T47D (cell line): ENCODE measurements around the gene RAB3IL1.

Experiments
- DNase-seq, 2 experiments: peaks; one replicate each; pipeline versions ENCODE4 v3.0.0 to v3.0.0-alpha.2; 2011 to 2012; ENCODE audit warnings: low read depth in 1 of 2, low spot score in 1 of 2
- JUND ChIP-seq: IDR thresholded peaks from 2 replicates; pipeline ENCODE4 v1.6.1; 2012; ENCODE audit warnings: low read depth
- in situ Hi-C: cut with HindIII; loops from 2 replicates; pipeline ENCODE4 v1.10.0; 2016; ENCODE audit warnings: low sequenced_read_pairs, low pct_unique_long_range_greater_than_20kb

The RAB3IL1 gene

GRCh38 chr11:61880454-61880853 is 36.9 kb downstream of the RAB3IL1 start:
- no peak for TF ChIP-seq JUND
- in situ Hi-C loops: no loop called here
- DNase-seq: no peak

- DNase-seq: no peak
- TF ChIP-seq JUND: no peak
- in situ Hi-C loops: no loop called here
Measured at GRCh38 chr11:61880031-61880430, 37.3 kb downstream of the RAB3IL1 start.

DNA sequence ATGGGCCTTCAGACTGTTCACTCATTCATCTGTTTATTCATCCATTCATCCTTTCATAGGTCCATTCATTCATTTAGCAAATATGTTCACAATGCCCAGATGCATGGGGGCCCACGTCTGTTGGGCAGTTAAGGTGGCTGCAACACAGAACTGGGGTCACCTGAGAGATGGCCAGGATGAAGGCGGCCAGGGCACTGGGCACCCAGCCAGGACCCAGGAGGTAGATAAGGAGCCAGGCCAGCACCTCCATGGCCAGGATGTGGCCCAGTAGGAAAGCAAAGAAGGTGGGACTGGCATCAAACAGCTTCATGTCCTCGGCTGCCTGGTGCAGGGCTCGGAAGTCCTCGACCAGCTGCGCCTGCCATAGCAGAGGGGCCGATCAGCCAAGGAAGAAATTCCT is 38.2 kb downstream of the RAB3IL1 start:
- DNase-seq: no peak
- in situ Hi-C loops: no loop called here
- TF ChIP-seq JUND: no peak

GRCh38 chr11:61875698-61876097 is 41.7 kb downstream of the RAB3IL1 start:
- in situ Hi-C loops: no loop called here
- no peak for DNase-seq
- TF ChIP-seq JUND: no peak

DNA sequence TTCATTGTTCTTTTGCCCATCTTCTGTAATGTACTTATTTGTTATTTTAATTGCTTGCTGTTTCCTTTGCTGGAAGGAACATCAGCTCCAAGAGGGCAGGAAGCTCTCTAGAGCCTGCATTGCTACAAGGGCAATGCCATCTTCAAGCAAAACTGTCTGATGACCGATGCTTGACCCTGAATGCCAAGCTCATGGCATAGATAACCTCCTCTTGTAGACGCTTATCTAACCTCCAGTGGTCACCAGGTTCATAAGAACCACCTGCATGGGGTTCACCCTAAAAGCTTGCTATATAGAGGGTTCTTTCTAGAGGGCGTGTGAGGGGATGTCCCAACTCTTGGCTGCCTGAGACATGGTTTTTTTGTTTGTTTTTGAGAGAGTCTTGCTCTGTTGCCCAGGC is 42.5 kb downstream of the RAB3IL1 start:
- TF ChIP-seq JUND: no peak
- DNase-seq: no peak
- in situ Hi-C loops: no loop called here

- no peak for TF ChIP-seq JUND
- in situ Hi-C loops: no loop called here
- no peak for DNase-seq
Measured at GRCh38 chr11:61874377-61874809, 43.0 kb downstream of the RAB3IL1 start.

DNA sequence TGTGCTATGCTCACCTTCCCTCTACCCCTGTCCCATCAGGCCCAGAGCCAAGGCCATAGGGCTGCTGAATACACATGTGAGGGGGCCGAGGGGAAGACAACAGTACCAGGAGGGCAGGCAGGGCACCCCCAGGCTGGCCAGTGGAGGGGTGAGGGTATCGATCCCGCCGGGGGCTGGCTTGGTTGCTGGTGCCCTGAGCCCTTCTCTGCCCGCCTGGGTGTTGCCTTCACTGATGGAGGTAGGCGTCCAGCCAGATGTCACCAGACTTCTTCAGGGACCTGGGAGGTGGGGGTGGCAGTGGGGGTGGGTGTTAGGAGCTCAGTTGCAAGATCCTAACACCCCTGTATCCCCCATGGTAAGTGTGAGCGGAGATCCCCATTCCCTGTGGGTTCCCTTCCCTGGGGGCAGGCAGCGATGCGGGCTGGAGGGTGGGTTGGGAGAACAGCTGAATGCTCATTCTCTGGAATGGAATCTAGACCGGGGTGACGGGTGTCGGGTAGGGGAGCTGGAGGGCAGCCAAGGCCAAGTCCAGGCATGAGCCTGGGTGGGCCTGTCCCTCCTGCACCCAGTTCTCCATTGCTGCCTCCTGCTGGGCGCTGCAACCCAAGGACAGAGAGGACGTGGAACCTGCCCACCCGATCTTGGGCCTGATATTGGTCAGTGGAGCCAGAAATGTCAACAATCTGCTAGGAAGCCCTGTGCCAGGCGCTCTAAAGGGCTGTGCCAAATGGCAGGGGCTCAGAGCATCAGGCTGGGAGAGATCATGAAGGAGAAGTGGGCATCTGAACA is 43.6 kb downstream of the RAB3IL1 start:
- no peak for DNase-seq
- no peak for TF ChIP-seq JUND
- in situ Hi-C loops: no loop called here

- DNase-seq: no peak
- in situ Hi-C loops: no loop called here
- no peak for TF ChIP-seq JUND
Measured at GRCh38 chr11:61872935-61873565, 44.3 kb downstream of the RAB3IL1 start.

GRCh38 chr11:61871158-61871597 is 46.2 kb downstream of the RAB3IL1 start:
- no peak for TF ChIP-seq JUND
- in situ Hi-C loops: no loop called here
- DNase-seq: peak in 1 of 2 experiments; percentile 40

GRCh38 chr11:61870541-61871031 is 46.8 kb downstream of the RAB3IL1 start:
- no peak for TF ChIP-seq JUND
- no peak for DNase-seq
- in situ Hi-C loops: no loop called here

DNA sequence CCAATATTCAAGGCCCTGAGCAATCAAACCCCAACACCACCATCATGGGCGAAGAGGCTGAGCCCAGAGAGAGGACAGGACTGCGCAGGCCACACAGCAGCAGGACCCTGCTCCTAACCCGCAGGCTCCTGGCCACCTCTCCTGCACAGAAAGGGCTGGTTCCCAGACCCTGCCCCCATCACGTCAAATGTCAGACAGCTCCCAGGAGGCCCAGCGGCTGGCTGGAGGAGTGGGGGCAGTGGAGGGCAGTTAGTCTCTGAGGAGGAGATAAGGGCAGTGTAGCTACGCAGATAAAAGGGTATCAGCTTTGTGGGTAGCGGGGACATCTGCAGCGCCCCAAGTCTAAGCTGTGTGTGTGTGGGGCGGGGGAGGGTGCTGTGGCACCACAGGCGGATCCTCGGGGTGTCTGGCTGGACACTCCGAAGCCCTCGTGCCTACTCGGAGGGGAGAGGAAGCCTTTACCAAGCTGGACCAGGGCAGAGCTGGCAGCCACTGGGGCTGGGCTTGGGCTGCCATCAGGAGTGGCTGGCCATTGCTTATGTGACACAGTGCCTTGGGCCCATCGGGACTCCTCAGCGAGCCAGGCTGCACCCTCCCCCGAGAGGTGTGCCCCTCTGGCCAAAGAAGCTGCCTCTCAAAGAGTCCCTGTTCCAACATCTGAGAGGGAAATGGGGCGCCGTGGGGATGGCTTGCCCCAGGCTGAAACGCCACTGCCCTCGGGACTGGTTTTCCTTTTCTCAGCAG is 47.5 kb downstream of the RAB3IL1 start:
- in situ Hi-C loops: no loop called here
- no peak for DNase-seq
- no peak for TF ChIP-seq JUND

DNA sequence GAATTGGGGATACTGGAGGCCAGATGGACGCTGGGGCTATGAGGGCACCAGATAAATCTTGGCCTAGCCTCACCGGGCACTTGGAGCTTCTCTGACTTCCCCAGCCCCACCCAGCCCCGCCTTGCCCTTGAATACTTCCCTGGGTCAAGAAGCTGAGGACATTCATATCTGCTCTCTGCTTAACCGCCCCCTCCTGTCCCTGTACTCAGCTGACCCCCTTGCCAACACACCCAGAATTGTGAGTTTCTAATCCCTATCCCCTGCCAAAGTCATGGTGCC is 48.0 kb downstream of the RAB3IL1 start:
- TF ChIP-seq JUND: no peak
- in situ Hi-C loops: no loop called here
- DNase-seq: no peak
